ENCODE measurements around the gene PTPRN2.
"Not testable (repeated sequence)": the region's sequence is repeated elsewhere in the genome, so short reads cannot be mapped to it uniquely, and the experiment has no call there.

PTPRN2 gene

GRCh38 chr7:157564517-157565177 is 1023.0 kb downstream of the PTPRN2 start:
- intact Hi-C loops (cut with DNase I), result no loop called here
- DNase-seq, result no peak

GRCh38 chr7:157563467-157564135 is 1024.0 kb downstream of the PTPRN2 start:
- intact Hi-C loops (cut with DNase I); DNase-seq: not testable (repeated sequence)

- intact Hi-C loops (cut with DNase I); DNase-seq: not testable (repeated sequence)
These were observed 1024.9 kb downstream of the PTPRN2 start for GRCh38 chr7:157562522-157563398.

GRCh38 chr7:157561816-157562410 is 1025.7 kb downstream of the PTPRN2 start:
- intact Hi-C loops (cut with DNase I), result no loop called here
- no peak for DNase-seq

- no peak for DNase-seq
- intact Hi-C loops (cut with DNase I), result no loop called here
These were observed 1026.2 kb downstream of the PTPRN2 start for GRCh38 chr7:157561523-157561785.

- no peak for DNase-seq
- intact Hi-C loops (cut with DNase I), result no loop called here
These were observed 1026.7 kb downstream of the PTPRN2 start for GRCh38 chr7:157560710-157561522.

- DNase-seq, result no peak
- intact Hi-C loops (cut with DNase I), result no loop called here
These were observed 1027.4 kb downstream of the PTPRN2 start for GRCh38 chr7:157560258-157560654.

- intact Hi-C loops (cut with DNase I), result no loop called here
- DNase-seq, result peak in 1 of 42 donors; percentile 22
These were observed 1027.9 kb downstream of the PTPRN2 start for GRCh38 chr7:157559596-157560257.

- peak in 3 of 42 donors; percentile 9 to 25 (median 17) for DNase-seq
These were observed 1028.6 kb downstream of the PTPRN2 start for GRCh38 chr7:157558875-157559595.

GRCh38 chr7:157558516-157558874 is 1029.1 kb downstream of the PTPRN2 start:
- DNase-seq, result peak in 2 of 42 donors; percentile 14 to 29
- intact Hi-C loops (cut with DNase I), result no loop called here

More at GRCh38 chr7:157558875-157559595, 1028.6 kb downstream of the PTPRN2 start:
- intact Hi-C loops (cut with DNase I), result no loop called here

- intact Hi-C loops (cut with DNase I), result no loop called here
- peak in 6 of 42 donors; percentile 1 to 34 (median 18) for DNase-seq
These were observed 1029.6 kb downstream of the PTPRN2 start for GRCh38 chr7:157558061-157558460.

- intact Hi-C loops (cut with DNase I), result no loop called here
- peak in 4 of 42 donors; percentile 0 to 7 (median 4) for DNase-seq
These were observed 1030.4 kb downstream of the PTPRN2 start for GRCh38 chr7:157557263-157557662.

- DNase-seq, result peak in 2 of 42 donors; percentile 0 to 5
- intact Hi-C loops (cut with DNase I), result no loop called here
These were observed 1031.0 kb downstream of the PTPRN2 start for GRCh38 chr7:157556642-157556944.

- DNase-seq, result peak in 8 of 42 donors; percentile 2 to 21 (median 12)
- intact Hi-C loops (cut with DNase I), result no loop called here
These were observed 1031.5 kb downstream of the PTPRN2 start for GRCh38 chr7:157555944-157556641.

- DNase-seq, result peak in 11 of 42 donors; percentile 1 to 34 (median 9)
- intact Hi-C loops (cut with DNase I), result no loop called here
These were observed 1032.3 kb downstream of the PTPRN2 start for GRCh38 chr7:157555313-157555712.

- intact Hi-C loops (cut with DNase I), result no loop called here
- DNase-seq, result peak in 12 of 42 donors; percentile 0 to 42 (median 10)
These were observed 1033.0 kb downstream of the PTPRN2 start for GRCh38 chr7:157554393-157555238.

Measured in head of caudate nucleus (tissue), 42 donors.